SK-N-SH (cell line): ENCODE measurements around the gene UFC1.

Experiments
- ELF1 ChIP-seq: IDR thresholded peaks from 2 replicates; pipeline ENCODE4 v1.4.0; 2012
- EP300 ChIP-seq, 2 experiments: IDR thresholded peaks; 2 replicates each; pipeline versions ENCODE4 v1.4.0 to v1.6.1; 2012; ENCODE audit warnings: borderline replicate concordance in 1 of 2, low read depth in 1 of 2, low read length in 1 of 2
- GABPA ChIP-seq: IDR thresholded peaks from 2 replicates; pipeline ENCODE4 v1.4.0; 2012; ENCODE audit warnings: low read depth, mild to moderate bottlenecking
- NRF1 ChIP-seq: IDR thresholded peaks from 2 replicates; pipeline ENCODE4 v1.6.1; 2012; ENCODE audit warnings: low read depth, mild to moderate bottlenecking, low read length
- SMC3 ChIP-seq: IDR thresholded peaks from 2 replicates; pipeline ENCODE4 v1.6.1; 2012; ENCODE audit warnings: low read depth, low read length, improper control_type of control experiment
- TAF1 ChIP-seq: IDR thresholded peaks from 2 replicates; pipeline ENCODE4 v1.6.1; 2012; ENCODE audit warnings: low read depth, mild to moderate bottlenecking, low read length, moderate library complexity, borderline replicate concordance
- YY1 ChIP-seq: IDR thresholded peaks from 2 replicates; pipeline ENCODE4 v1.4.0; 2012; ENCODE audit warnings: low read depth, mild to moderate bottlenecking
- TF ChIP-seq, protein P1 (sequence below): fragments of 200-600 bp; sonication (generic); IDR thresholded peaks from 2 replicates; pipeline ENCODE4 v1.6.1; 2017; ENCODE audit warnings: antibody characterized with exemption, mild to moderate bottlenecking, moderate library complexity
- TF ChIP-seq, protein P2 (sequence below): IDR thresholded peaks from 2 replicates; pipeline ENCODE4 v1.4.0; 2012; ENCODE audit warnings: low read depth

GRCh38 chr1:161192476-161193465, 39.0 kb downstream of the UFC1 start:
- TF ChIP-seq NRF1 (no peak), TAF1 (no peak), SMC3 (peak; percentile 87), EP300 (IDR thresholded peaks at IDR 0.05; ENCODE audit: borderline replicate concordance in 1 of 2, low read depth in 1 of 2, low read length in 1 of 2) (no peak), GABPA (no peak), ELF1 (no peak), YY1 (no peak)
- TF ChIP-seq, protein P1, sequence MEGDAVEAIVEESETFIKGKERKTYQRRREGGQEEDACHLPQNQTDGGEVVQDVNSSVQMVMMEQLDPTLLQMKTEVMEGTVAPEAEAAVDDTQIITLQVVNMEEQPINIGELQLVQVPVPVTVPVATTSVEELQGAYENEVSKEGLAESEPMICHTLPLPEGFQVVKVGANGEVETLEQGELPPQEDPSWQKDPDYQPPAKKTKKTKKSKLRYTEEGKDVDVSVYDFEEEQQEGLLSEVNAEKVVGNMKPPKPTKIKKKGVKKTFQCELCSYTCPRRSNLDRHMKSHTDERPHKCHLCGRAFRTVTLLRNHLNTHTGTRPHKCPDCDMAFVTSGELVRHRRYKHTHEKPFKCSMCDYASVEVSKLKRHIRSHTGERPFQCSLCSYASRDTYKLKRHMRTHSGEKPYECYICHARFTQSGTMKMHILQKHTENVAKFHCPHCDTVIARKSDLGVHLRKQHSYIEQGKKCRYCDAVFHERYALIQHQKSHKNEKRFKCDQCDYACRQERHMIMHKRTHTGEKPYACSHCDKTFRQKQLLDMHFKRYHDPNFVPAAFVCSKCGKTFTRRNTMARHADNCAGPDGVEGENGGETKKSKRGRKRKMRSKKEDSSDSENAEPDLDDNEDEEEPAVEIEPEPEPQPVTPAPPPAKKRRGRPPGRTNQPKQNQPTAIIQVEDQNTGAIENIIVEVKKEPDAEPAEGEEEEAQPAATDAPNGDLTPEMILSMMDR = peak; percentile 86
- TF ChIP-seq, protein P2, sequence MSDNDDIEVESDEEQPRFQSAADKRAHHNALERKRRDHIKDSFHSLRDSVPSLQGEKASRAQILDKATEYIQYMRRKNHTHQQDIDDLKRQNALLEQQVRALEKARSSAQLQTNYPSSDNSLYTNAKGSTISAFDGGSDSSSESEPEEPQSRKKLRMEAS = no peak
